DOHH2 (cell line): Measurements from ENCODE around the gene SRXN1.

ENCODE experiments used
- H3F3A ChIP-seq: fragments of 200-600 bp; sonication (generic), shearing (Covaris generic); 2 replicates; pipeline ENCODE4 v1.6.0; 2016; ENCODE audit warnings: antibody characterized with exemption, mild to moderate bottlenecking; ENCODE audit not compliant: control insufficient read depth, insufficient read depth
- H3K27ac ChIP-seq: fragments of 200-600 bp; sonication (generic); 2 replicates; pipeline ENCODE4 v1.5.1; 2014; ENCODE audit warnings: low read depth, mild to moderate bottlenecking, low read length, moderate library complexity
- H3K27me3 ChIP-seq: fragments of 200-600 bp; sonication (generic); 2 replicates; pipeline ENCODE4 v1.6.1; 2014; ENCODE audit warnings: mild to moderate bottlenecking, low read length, mixed read lengths; ENCODE audit not compliant: control insufficient read depth
- H3K36me3 ChIP-seq: fragments of 200-600 bp; sonication (generic); 2 replicates; pipeline ENCODE4 v1.6.1; 2014; ENCODE audit warnings: mild to moderate bottlenecking, low read length, moderate library complexity, mixed read lengths; ENCODE audit not compliant: control insufficient read depth
- H3K4me1 ChIP-seq: fragments of 200-600 bp; sonication (generic); 2 replicates; pipeline ENCODE4 v1.6.1; 2014; ENCODE audit warnings: mild to moderate bottlenecking, low read length, mixed read lengths; ENCODE audit not compliant: control insufficient read depth
- H3K4me2 ChIP-seq: fragments of 200-600 bp; sonication (generic); 2 replicates; pipeline ENCODE4 v1.6.0; 2014; ENCODE audit warnings: mild to moderate bottlenecking, low read length, moderate library complexity
- H3K4me3 ChIP-seq: fragments of 200-600 bp; sonication (generic); 2 replicates; pipeline ENCODE4 v1.5.1; 2014; ENCODE audit warnings: mild to moderate bottlenecking, low read length, mixed read lengths
- H3K79me2 ChIP-seq: fragments of 200-600 bp; sonication (generic); 2 replicates; pipeline ENCODE4 v1.6.1; 2014; ENCODE audit warnings: mild to moderate bottlenecking, low read length, mixed read lengths; ENCODE audit not compliant: control insufficient read depth
- H3K9me2 ChIP-seq: fragments of 200-600 bp; sonication (generic); replicated peaks from 2 replicates; pipeline ENCODE4 v1.6.1; 2014; ENCODE audit warnings: mild to moderate bottlenecking, low read length, mixed read lengths; ENCODE audit not compliant: control insufficient read depth
- H3K9me3 ChIP-seq: fragments of 200-600 bp; sonication (generic); 2 replicates; pipeline ENCODE4 v1.6.1; 2014; ENCODE audit warnings: antibody characterized with exemption, low read length, mixed read lengths; ENCODE audit not compliant: control insufficient read depth, insufficient read depth
- H4K20me1 ChIP-seq: fragments of 200-600 bp; sonication (generic); 2 replicates; pipeline ENCODE4 v1.6.0; 2014; ENCODE audit warnings: low read depth, mild to moderate bottlenecking, antibody characterized with exemption, low read length, moderate library complexity; ENCODE audit not compliant: control insufficient read depth, insufficient read depth
- CTCF ChIP-seq: fragments of 200-600 bp; sonication (generic); IDR thresholded peaks from one replicate; pipeline ENCODE4 v1.5.1; 2014; ENCODE audit warnings: antibody characterized with exemption, mild to moderate bottlenecking, low read depth, low read length; ENCODE audit not compliant: poor library complexity, severe bottlenecking
- EZH2phosphoT487 ChIP-seq: fragments of 200-600 bp; sonication (generic); IDR thresholded peaks from 2 replicates; pipeline ENCODE4 v1.6.1; 2017; ENCODE audit warnings: borderline replicate concordance, mild to moderate bottlenecking, antibody characterized with exemption, low read length, moderate library complexity, mixed read lengths

Gene SRXN1

GRCh38 chr20:631101-631500, 21.9 kb downstream of the SRXN1 start:
- Histone ChIP-seq H3F3A (no peaks in the 10 kb centered on the region), H3K4me2 (no peak overlapping the region), H3K4me3 (no peak overlapping the region), H4K20me1 (no peaks in the 10 kb centered on the region), H3K4me1 (no peaks in the 10 kb centered on the region), H3K9me3 (no peaks in the 10 kb centered on the region), H3K79me2 (no peaks in the 10 kb centered on the region), H3K9me2 (no peaks in the 10 kb centered on the region), H3K36me3 (no peaks in the 10 kb centered on the region), H3K27me3 (no peaks in the 10 kb centered on the region), H3K27ac (no peak overlapping the region)
- TF ChIP-seq EZH2phosphoT487 (no peak), CTCF (no peak)

GRCh38 chr20:626579-626978, 26.4 kb downstream of the SRXN1 start:
- no peaks in the 10 kb centered on the region for H3K4me1 ChIP-seq
- H3K4me3 ChIP-seq = no peak overlapping the region
- H3K9me3 ChIP-seq = no peaks in the 10 kb centered on the region
- H3F3A ChIP-seq = no peaks in the 10 kb centered on the region
- H3K9me2 ChIP-seq = no peaks in the 10 kb centered on the region
- H4K20me1 ChIP-seq = no peaks in the 10 kb centered on the region
- no peak overlapping the region for H3K4me2 ChIP-seq
- H3K27ac ChIP-seq = no peak overlapping the region
- no peaks in the 10 kb centered on the region for H3K36me3 ChIP-seq
- TF ChIP-seq CTCF (no peak), EZH2phosphoT487 (no peak)
- no peaks in the 10 kb centered on the region for H3K79me2 ChIP-seq
- peaks cover 3% of the 10 kb centered on the region; the same call in 1 of the 2 replicates for H3K27me3 ChIP-seq

GRCh38 chr20:625360-625932, 27.6 kb downstream of the SRXN1 start:
- Histone ChIP-seq H3K4me1 (no peaks in the 10 kb centered on the region), H3K79me2 (no peaks in the 10 kb centered on the region), H4K20me1 (no peaks in the 10 kb centered on the region), H3K36me3 (no peaks in the 10 kb centered on the region), H3K27me3 (peaks cover 14% of the 10 kb centered on the region), H3K4me2 (no peak overlapping the region), H3K9me2 (no peaks in the 10 kb centered on the region), H3K4me3 (no peak overlapping the region), H3K9me3 (no peaks in the 10 kb centered on the region), H3F3A (no peaks in the 10 kb centered on the region), H3K27ac (no peak overlapping the region)
- TF ChIP-seq CTCF (no peak), EZH2phosphoT487 (no peak)

GRCh38 chr20:623704-624103, 29.3 kb downstream of the SRXN1 start:
- Histone ChIP-seq H3K4me2 (no peak overlapping the region), H3K4me1 (no peaks in the 10 kb centered on the region), H3K27ac (no peak overlapping the region), H3K4me3 (no peak overlapping the region), H3K9me3 (no peaks in the 10 kb centered on the region), H4K20me1 (no peaks in the 10 kb centered on the region), H3K27me3 (peaks cover 18% of the 10 kb centered on the region), H3K79me2 (no peaks in the 10 kb centered on the region), H3K36me3 (no peaks in the 10 kb centered on the region), H3K9me2 (no peaks in the 10 kb centered on the region), H3F3A (no peaks in the 10 kb centered on the region)
- TF ChIP-seq EZH2phosphoT487 (no peak), CTCF (no peak)
